Nephron progenitor cell (in vitro differentiated cells): ENCODE results near the gene SRMS.
A peak's percentile ranks its signal among the peaks of the same experiment; 100 is the strongest.

Source experiments
- DNase-seq: peaks from one replicate; pipeline ENCODE4 v3.0.0; 2021
- H3K27ac Mint-ChIP-seq: 2 replicates; pipeline ENCODE4 v1.8.0; 2021; ENCODE audit warnings: mild to moderate bottlenecking, moderate library complexity, mixed read lengths
- H3K27me3 Mint-ChIP-seq: 2 replicates; pipeline ENCODE4 v1.8.0; 2021; ENCODE audit warnings: mild to moderate bottlenecking, low read depth, mixed read lengths; ENCODE audit not compliant: poor library complexity
- H3K36me3 Mint-ChIP-seq: 2 replicates; pipeline ENCODE4 v1.8.0; 2021; ENCODE audit warnings: low read depth, mixed read lengths
- H3K4me1 Mint-ChIP-seq: 2 replicates; pipeline ENCODE4 v1.8.0; 2021; ENCODE audit warnings: mixed read lengths
- H3K4me3 Mint-ChIP-seq: 2 replicates; pipeline ENCODE4 v1.8.0; 2021; ENCODE audit warnings: mild to moderate bottlenecking, moderate library complexity, mixed read lengths
- H3K9me3 Mint-ChIP-seq: 2 replicates; pipeline ENCODE4 v1.8.0; 2021; ENCODE audit warnings: mild to moderate bottlenecking, moderate library complexity, mixed read lengths
- CTCF ChIP-seq: fragments of 200-600 bp; sonication (generic); IDR thresholded peaks from 2 replicates; pipeline ENCODE4 v1.5.0; 2021; ENCODE audit warnings: antibody characterized with exemption

Gene SRMS

DNA sequence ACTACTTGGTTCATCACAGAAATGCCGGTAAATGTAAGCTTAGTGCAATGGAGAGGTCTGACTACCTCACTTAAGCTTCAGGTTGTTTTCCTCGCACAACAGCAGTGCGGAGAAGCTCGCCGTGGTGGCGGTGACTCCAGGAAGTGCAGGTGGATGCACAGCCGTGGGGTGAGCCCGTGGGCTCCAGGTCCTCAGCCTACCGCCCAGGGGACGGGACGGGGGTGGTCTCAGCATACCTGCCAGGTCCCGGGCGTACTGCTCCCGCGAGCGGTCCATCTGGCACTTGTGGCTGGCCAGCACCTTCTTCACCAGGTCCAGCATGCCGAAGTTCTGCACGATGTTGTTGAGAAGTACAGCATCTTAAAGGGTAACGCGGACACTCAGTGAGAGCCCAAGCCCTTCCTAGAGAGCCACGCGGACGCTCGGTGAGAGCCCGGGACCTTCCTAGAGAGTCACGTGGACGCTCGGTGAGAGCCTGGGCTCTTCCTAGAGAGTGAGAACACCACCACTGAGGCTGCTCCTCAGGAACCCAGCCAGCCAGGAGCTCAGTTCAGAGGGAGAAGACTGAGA lies 44.3 kb upstream of the SRMS start:
- peak overlapping the region; percentile 59 for H3K27ac Mint-ChIP-seq
- no peaks in the 10 kb centered on the region for H3K9me3 Mint-ChIP-seq
- peaks cover 23% of the 10 kb centered on the region for H3K36me3 Mint-ChIP-seq
- TF ChIP-seq CTCF, result no peak
- no peak for DNase-seq
- H3K4me1 Mint-ChIP-seq, result peaks cover 16% of the 10 kb centered on the region
- H3K27me3 Mint-ChIP-seq, result no peaks in the 10 kb centered on the region
- no peak overlapping the region for H3K4me3 Mint-ChIP-seq

GRCh38 chr20:63591147-63591533 lies 43.6 kb upstream of the SRMS start:
- TF ChIP-seq CTCF, result no peak
- H3K4me1 Mint-ChIP-seq, result peaks cover 16% of the 10 kb centered on the region
- H3K9me3 Mint-ChIP-seq, result no peaks in the 10 kb centered on the region
- no peaks in the 10 kb centered on the region for H3K27me3 Mint-ChIP-seq
- DNase-seq, result no peak
- peaks cover 23% of the 10 kb centered on the region for H3K36me3 Mint-ChIP-seq
- H3K27ac Mint-ChIP-seq, result peak overlapping the region; percentile 32
- no peak overlapping the region for H3K4me3 Mint-ChIP-seq

DNA sequence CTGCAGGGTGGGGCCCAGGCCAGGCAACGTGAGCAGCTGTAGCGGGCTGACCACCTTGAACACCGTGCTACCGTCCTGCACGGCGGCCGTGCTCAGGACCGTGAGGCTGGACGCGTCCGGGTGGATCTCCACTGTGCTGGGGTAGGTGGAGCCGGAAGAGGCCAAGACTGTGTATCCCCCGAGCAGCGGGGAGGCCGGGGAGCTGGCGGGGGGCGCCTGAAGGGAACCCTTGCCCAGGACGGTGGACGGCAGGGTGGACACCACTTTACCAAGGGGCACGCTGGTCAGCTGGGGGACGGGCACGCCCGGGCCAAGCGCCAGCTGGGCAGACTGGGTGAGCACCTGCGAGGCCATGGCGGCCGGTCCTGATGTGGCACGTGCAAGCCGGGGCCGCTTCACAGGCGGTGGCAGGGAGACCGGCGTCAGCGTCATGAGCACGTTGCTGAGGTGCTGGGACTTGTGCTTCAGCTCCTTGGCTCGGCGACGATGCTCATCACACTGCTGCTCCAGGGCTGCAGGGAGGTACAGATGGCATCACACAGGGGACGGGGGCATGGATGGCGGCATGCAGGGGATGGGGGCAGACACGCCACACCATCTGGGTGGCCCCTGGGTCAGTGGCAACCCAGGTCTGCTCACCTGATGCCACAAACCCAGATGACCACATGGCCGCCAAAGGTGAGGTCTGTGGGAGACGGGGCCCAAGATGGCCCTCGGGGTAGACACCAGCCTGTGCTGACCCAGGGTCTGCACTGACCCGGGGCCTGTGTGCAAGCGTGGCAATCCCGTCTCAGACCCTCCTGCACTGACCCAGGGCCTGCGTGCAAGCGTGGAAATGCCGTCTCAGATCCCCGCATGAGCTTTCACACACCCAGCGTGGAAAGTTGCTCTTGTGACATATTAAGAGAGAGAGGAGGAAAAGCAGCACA lies 42.9 kb upstream of the SRMS start:
- no peaks in the 10 kb centered on the region for H3K27me3 Mint-ChIP-seq
- peak overlapping the region; percentile 32 for H3K27ac Mint-ChIP-seq
- DNase-seq, result no peak
- H3K4me3 Mint-ChIP-seq, result no peak overlapping the region
- peaks cover 16% of the 10 kb centered on the region for H3K4me1 Mint-ChIP-seq
- H3K9me3 Mint-ChIP-seq, result no peaks in the 10 kb centered on the region
- H3K36me3 Mint-ChIP-seq, result peaks cover 23% of the 10 kb centered on the region
- no peak for TF ChIP-seq CTCF

- no peaks in the 10 kb centered on the region for H3K27me3 Mint-ChIP-seq
- no peak for TF ChIP-seq CTCF
- peaks cover 23% of the 10 kb centered on the region for H3K36me3 Mint-ChIP-seq
- H3K4me1 Mint-ChIP-seq, result peaks cover 16% of the 10 kb centered on the region
- no peak for DNase-seq
- H3K9me3 Mint-ChIP-seq, result no peaks in the 10 kb centered on the region
- H3K27ac Mint-ChIP-seq, result peak overlapping the region; percentile 68
- no peak overlapping the region for H3K4me3 Mint-ChIP-seq
These were observed 42.0 kb upstream of the SRMS start for GRCh38 chr20:63589261-63590217.

- Mint-ChIP-seq H3K27ac (peak overlapping the region; percentile 82), H3K4me3 (no peak overlapping the region), H3K4me1 (peaks cover 20% of the 10 kb centered on the region), H3K27me3 (no peaks in the 10 kb centered on the region), H3K36me3 (peaks cover 23% of the 10 kb centered on the region), H3K9me3 (no peaks in the 10 kb centered on the region)
- TF ChIP-seq CTCF, result no peak
- no peak for DNase-seq
These were observed 41.1 kb upstream of the SRMS start for GRCh38 chr20:63588641-63589041.
